Heart right ventricle (tissue), 16 donors: Measurements from ENCODE around the gene ZNF410. TPM values are rescaled to one million over a fixed set of nuclear protein-coding genes. Genes with fewer than 3 reads are reported as not detected.

Source experiments
- ATAC-seq, 8 donors: fragments of 200-7000 bp; cut with Tn5 transposase; one replicate each; pipeline ENCODE4 v1.9.1; 2020; ENCODE audit warnings: mild to moderate bottlenecking in 8 of 8, moderate library complexity in 8 of 8, moderate number of reproducible peaks in 1 of 8
- DNase-seq, 2 donors: peaks; one replicate each; pipeline ENCODE4 v3.0.0-alpha.2; 2020
- H3K27ac ChIP-seq, 10 donors: fragments of 200-600 bp; sonication (generic) in 2 of 10; one replicate each; pipeline versions ENCODE4 v1.5.0 to v1.8.0; 2020 to 2022; ENCODE audit warnings: mild to moderate bottlenecking in 3 of 10
- H3K27me3 ChIP-seq, 7 donors: fragments of 200-600 bp; one replicate each; pipeline ENCODE4 v1.8.0; 2021 to 2022; ENCODE audit warnings: mild to moderate bottlenecking in 2 of 7
- H3K36me3 ChIP-seq, 9 donors: fragments of 200-600 bp; sonication (generic) in 1 of 9; one replicate each; pipeline versions ENCODE4 v1.5.0 to v1.8.0; 2020 to 2022; ENCODE audit warnings: mild to moderate bottlenecking in 2 of 9
- H3K4me1 ChIP-seq, 9 donors: fragments of 200-600 bp; sonication (generic) in 1 of 9; one replicate each; pipeline versions ENCODE4 v1.5.0 to v1.8.0; 2020 to 2022; ENCODE audit warnings: mild to moderate bottlenecking in 4 of 9
- H3K4me3 ChIP-seq, 10 donors: fragments of 200-600 bp; sonication (generic) in 2 of 10; one replicate each; pipeline versions ENCODE4 v1.5.0 to v1.8.0; 2020 to 2022; ENCODE audit warnings: mild to moderate bottlenecking in 7 of 10, moderate library complexity in 2 of 10
- H3K9me3 ChIP-seq, 11 donors: fragments of 200-600 bp in 10 of 11; sonication (generic) in 2 of 11; one replicate each; pipeline versions ENCODE4 v1.5.0 to v1.8.0; 2013 to 2022; ENCODE audit warnings: mild to moderate bottlenecking in 2 of 11, control low read depth in 1 of 11, moderate library complexity in 1 of 11
- WGBS, 2 donors: extraction: QIAGEN DNeasy Blood & Tissue Kit; methylation state at CpG; one replicate each; pipeline ENCODE4 v1.1.7; 2013; ENCODE audit warnings: inconsistent platforms in 1 of 2; 5-methylcytosine and 5-hydroxymethylcytosine counted together
- intact Hi-C, 10 donors: fragments of 100-400 bp; cut with DNase I; formaldehyde crosslinking; loops; one replicate each; pipeline versions ENCODE4 v1.11.1 to v1.14.2; 2022
- polyA plus RNA-seq, 2 donors: library from polyadenylated mRNA; stranded (reverse); fragments of 200-250 nt; gene quantifications; one replicate each; pipeline ENCODE4 v1.2.3, GENCODE V29; 2013
- total RNA-seq, 10 donors: library from RNA; stranded (reverse); fragmentation: NEBNext Ultra II Directional in 3 of 10; extraction: Animal tissue kit (Norgen Biotek cat#: 25700) in 3 of 10; gene quantifications; one replicate each; pipeline versions ENCODE4 v1.2.1 to v1.2.4, GENCODE V29; 2021 to 2023
- TF ChIP-seq, protein P1 (sequence below), 9 donors: fragments of 200-600 bp; sonication (generic) in 2 of 9; IDR thresholded peaks; one replicate each; pipeline versions ENCODE4 v1.5.0 to v1.8.0; 2021 to 2022; ENCODE audit warnings: antibody characterized with exemption in 9 of 9, mild to moderate bottlenecking in 5 of 9, moderate library complexity in 1 of 9
- donor health status: Arrhythmogenic right ventricular cardiomyopathy.
- donor health status: ischemic (EF 13 %, LVEDD 7.1; RV severe dilation, severe dysfunction).
- donor health status: healthy with polysubstance abuse.
- donor health status: DM: no; HTN: yes; CAD: no.
- donor health status: DM: no; HTN: no; CAD: no.
- donor health status: ischemic (EF 25% LVEDD 6.9; RV normal size, moderate dysfunction).
- donor health status: ischemic (EF 25% LVEDD 5.7; RV mildly dilated, moderate dysfunction).
- donor health status: healthy.
- donor health status: DM: yes; HTN: yes; CAD: no.
- donor health status: Ischemic cardiomyopathy.
- donor health status: ischemic (EF 35%, LVEDD 5.7; RV mildly dilated, moderate dysfunction).
- donor health status: nonischemic (EF 11% LVEDD 7.7; RV severe dilation, severe dysfunction).
- donor health status: DM: yes; HTN: yes; CAD: no.
- donor health status: PGD.
- donor health status: ischemic (EF 29% LVEDD 5.4; RV normal size, mild dysfunction).
- donor health status: nonischemic (EF 23%, LVEDD 6.1; RV moderate dilation, normal function).

The ZNF410 gene
- total and polyA plus RNA-seq, 12 donors = 15.3 to 24.6 (median 19.1) TPM

DNA sequence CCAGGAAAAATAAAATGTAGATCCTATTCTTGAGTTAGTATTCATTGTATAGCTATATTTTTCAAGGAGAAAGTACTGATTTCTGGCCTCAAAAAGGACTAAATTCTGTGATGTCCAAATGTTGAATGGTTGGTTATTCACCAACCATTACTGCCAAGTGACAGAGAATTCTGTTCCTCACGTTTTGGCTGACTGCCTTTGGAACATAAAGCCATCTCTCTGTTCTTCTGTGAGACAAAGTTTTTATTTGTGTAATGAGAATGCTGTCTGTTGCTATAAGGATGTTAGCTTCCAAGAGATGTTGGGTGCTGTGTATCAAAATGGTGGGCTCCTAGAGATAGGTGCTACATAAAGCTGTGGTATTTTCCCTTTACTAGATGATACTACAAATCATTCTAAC lies 9.3 kb downstream of the ZNF410 start:
- ATAC-seq (no peak), DNase-seq (no peak)
- H3K4me3 ChIP-seq = no peak overlapping the region
- 67 to 70% methylated on average over 1 of the region's 1 CpG for whole genome bisulfite sequencing, 2 donors
- intact Hi-C loops = no loop called here
- no peaks in the 10 kb centered on the region for H3K27me3 ChIP-seq
- peak overlapping the region in 1 of 10 donors; percentile 71 for H3K27ac ChIP-seq
- peaks cover 0 to 94% (median 52%) of the 10 kb centered on the region in 9 donors for H3K36me3 ChIP-seq
- H3K4me1 ChIP-seq = peaks cover 0 to 12% (median 0%) of the 10 kb centered on the region in 9 donors
- TF ChIP-seq, protein P1, sequence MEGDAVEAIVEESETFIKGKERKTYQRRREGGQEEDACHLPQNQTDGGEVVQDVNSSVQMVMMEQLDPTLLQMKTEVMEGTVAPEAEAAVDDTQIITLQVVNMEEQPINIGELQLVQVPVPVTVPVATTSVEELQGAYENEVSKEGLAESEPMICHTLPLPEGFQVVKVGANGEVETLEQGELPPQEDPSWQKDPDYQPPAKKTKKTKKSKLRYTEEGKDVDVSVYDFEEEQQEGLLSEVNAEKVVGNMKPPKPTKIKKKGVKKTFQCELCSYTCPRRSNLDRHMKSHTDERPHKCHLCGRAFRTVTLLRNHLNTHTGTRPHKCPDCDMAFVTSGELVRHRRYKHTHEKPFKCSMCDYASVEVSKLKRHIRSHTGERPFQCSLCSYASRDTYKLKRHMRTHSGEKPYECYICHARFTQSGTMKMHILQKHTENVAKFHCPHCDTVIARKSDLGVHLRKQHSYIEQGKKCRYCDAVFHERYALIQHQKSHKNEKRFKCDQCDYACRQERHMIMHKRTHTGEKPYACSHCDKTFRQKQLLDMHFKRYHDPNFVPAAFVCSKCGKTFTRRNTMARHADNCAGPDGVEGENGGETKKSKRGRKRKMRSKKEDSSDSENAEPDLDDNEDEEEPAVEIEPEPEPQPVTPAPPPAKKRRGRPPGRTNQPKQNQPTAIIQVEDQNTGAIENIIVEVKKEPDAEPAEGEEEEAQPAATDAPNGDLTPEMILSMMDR (IDR thresholded peaks at IDR 0.05) = no peak
- H3K9me3 ChIP-seq = no peaks in the 10 kb centered on the region

DNA sequence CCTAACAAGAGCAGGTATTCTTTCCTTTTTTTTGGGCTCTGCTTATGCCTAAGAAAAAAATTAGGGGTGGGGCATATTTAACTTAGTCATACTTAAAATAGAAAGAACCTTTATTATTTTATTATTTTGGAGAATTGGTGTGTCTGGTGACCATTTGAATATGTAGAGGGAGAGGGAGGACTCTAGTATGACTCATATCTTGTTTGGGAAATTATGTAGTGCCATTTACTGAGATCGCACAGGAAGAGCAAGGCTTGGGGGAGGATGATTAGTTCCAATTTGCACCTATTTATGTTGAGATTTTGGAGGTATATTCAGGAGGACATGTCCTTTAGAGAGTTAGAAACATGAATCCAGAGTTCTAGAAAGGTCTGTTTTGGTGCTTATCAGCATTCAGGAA lies 9.9 kb downstream of the ZNF410 start:
- Histone ChIP-seq H3K4me1 (peaks cover 0 to 12% (median 0%) of the 10 kb centered on the region in 9 donors), H3K27me3 (no peaks in the 10 kb centered on the region), H3K36me3 (peaks cover 0 to 98% (median 58%) of the 10 kb centered on the region in 9 donors), H3K4me3 (no peak overlapping the region), H3K27ac (peak overlapping the region in 2 of 10 donors; percentile 6 to 71), H3K9me3 (no peaks in the 10 kb centered on the region)
- 82 to 90% methylated on average over 1 of the region's 1 CpG for WGBS, 2 donors
- ATAC-seq (no peak), DNase-seq (no peak)
- TF ChIP-seq, protein P1 (IDR thresholded peaks at IDR 0.05) = no peak
- intact Hi-C loops = no loop called here

DNA sequence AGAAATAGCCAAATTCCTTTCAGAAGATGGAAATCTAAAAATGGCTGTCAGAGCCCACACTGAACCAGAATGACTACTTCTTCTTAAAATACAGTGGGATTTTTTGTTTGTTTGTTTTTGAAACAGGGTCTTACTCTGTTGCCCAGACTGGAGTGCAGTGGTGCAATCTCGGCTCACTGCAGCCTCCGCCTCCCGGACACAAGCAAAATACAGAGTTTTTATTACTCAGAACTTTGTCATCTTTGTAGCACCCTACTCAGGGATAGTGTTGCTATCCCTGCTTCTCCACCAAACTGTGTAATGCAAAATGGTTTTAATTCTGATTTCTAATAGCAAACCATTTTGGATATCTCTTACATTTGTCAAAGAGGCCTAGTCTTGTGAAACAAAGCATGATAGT lies 16.4 kb downstream of the ZNF410 start:
- H3K27ac ChIP-seq = no peak overlapping the region
- intact Hi-C loops = no loop called here
- H3K4me1 ChIP-seq = no peaks in the 10 kb centered on the region
- H3K27me3 ChIP-seq = no peaks in the 10 kb centered on the region
- no peak for ATAC-seq
- no peak for DNase-seq
- TF ChIP-seq, protein P1 (IDR thresholded peaks at IDR 0.05) = no peak
- H3K9me3 ChIP-seq = no peaks in the 10 kb centered on the region
- WGBS, 2 donors = 77 to 83% methylated on average over 3 of the region's 3 CpGs
- H3K36me3 ChIP-seq = peaks cover 0 to 100% (median 69%) of the 10 kb centered on the region in 9 donors
- H3K4me3 ChIP-seq = no peak overlapping the region

DNA sequence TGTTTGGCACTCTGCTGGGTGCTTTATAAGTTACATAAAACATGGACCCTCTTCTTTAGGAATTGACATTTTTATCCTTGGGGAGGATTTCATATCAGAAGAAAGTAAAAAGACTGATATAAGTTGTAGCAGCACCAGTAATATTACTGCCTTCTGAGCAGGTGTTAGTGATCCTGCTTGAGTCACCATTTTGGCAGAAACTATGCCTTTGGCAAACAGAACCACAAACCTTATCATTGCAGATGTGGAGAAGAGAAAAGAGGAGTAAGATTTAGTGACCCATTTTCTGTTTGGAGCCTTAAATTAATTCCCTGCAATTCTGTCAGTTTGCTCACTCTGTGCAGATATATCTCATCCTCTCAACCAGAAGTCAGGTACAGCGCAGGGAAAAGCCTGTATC lies 23.0 kb downstream of the ZNF410 start:
- ATAC-seq (no peak), DNase-seq (no peak)
- H3K27me3 ChIP-seq = no peaks in the 10 kb centered on the region
- 90 to 96% methylated on average over 1 of the region's 1 CpG for WGBS, 2 donors
- TF ChIP-seq, protein P1 (IDR thresholded peaks at IDR 0.05) = no peak
- peaks cover 0 to 9% (median 0%) of the 10 kb centered on the region in 11 donors for H3K9me3 ChIP-seq
- intact Hi-C loops = no loop called here
- no peak overlapping the region for H3K27ac ChIP-seq
- no peaks in the 10 kb centered on the region for H3K4me1 ChIP-seq
- peaks cover 0 to 100% (median 59%) of the 10 kb centered on the region in 9 donors for H3K36me3 ChIP-seq
- H3K4me3 ChIP-seq = no peak overlapping the region
